NCI-H748 (cell line): ENCODE results near the gene ARHGAP23.

Experiments used
- DNase-seq: peaks from one replicate; lab custom pipeline; 2025; ENCODE audit not compliant: unreplicated experiment; lab: John Stamatoyannopoulos, UW

Gene ARHGAP23

GRCh38 chr17:38442548-38442947 lies 14.3 kb downstream of the ARHGAP23 start:
- DNase-seq = no peak

DNA sequence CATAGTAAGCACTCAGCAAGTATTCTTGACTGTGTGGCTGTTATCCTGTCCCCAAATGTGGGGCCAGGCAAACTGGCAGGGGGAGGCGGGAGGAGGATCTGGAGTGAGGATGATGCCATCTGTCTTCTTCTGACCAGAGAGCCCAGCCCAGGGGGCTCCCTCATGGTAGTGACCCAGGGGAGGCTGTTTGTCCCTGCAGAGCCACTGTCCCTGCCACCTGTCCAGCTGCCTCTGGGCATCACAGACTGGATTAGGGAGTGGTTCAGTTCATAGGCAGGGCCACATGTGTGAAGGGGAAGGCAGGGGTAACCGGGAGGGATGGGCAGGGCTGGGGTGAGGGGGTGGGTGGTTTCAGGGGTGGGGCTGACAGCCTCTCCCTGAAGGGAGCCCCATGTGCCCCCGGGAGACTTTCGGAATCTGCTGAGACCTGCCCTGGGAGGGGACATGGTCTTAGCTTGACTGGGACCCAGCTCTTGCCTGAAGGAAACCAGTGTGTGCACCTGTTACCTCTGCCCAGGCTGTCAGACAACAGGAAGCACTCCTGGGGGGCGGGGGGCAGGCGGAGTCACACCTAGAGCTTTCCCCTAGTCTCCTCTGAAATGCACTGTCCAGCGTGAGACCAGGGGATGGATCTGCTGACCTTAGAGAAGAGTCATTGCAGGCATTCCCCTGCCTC lies 15.2 kb downstream of the ARHGAP23 start:
- no peak for DNase-seq

- peak; percentile 79 for DNase-seq
These were observed 15.9 kb downstream of the ARHGAP23 start for GRCh38 chr17:38444151-38444550.

GRCh38 chr17:38447502-38448085 lies 19.3 kb downstream of the ARHGAP23 start:
- DNase-seq = peak; percentile 37

- no peak for DNase-seq
These were observed 20.0 kb downstream of the ARHGAP23 start for GRCh38 chr17:38448208-38448771.

GRCh38 chr17:38449364-38449763 lies 21.1 kb downstream of the ARHGAP23 start:
- no peak for DNase-seq

DNA sequence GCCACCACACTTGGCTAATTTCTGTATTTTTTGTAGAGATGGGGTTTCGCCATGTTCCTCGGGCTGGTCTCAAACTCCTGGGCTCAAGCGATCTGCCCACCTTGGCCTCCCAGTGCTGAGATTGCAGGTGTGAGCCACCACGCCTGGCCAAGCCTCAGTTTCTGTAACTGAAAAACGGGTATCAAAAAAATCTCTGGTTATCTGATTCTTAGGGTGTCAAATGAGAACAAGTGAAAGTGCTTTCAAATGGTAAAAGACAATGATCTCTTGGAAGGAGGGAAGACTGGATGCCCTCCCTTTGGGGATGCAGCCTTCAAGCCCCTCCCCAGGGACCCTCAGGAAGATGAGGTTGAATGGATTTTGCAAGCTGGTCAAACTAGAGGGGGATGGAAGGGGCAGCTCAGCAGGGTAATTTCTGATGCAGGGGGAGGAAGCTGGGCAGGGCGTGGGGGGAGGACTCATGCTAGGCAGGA lies 22.3 kb downstream of the ARHGAP23 start:
- no peak for DNase-seq

GRCh38 chr17:38451030-38451839 lies 23.0 kb downstream of the ARHGAP23 start:
- DNase-seq = no peak

DNA sequence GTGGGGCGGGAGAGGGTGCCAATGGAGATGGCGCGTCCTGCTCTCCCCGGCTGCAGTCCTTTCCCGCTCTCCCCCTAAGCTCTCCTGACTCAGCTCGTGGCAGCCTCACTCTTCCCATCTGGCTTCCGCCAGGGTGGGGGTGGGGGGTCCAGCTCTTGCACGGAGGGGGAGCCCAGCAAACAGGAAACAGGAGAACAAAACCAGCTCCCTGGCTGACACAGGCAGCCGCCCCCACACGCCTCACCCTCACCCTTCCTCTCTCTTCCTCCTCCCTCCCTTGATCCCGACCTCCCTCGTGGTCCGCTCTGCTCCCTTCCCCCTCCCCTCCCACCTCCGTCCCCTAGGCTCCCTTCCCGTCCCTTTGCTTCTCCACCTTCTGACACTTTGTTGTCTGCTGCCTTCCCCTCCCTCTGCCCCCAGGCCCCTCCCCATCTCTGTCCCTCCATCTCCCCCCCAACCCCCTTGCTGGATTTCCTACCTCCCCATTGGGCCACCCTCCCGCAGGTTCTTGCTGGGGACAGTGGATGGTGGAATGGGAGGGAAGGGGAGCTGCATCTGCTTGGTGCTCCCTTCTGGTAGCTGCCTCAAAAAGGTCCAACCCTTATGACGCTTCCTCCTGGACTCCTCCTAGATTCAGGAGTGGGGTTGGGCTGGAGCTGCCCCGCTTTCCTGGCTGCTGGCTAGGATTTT lies 23.7 kb downstream of the ARHGAP23 start:
- DNase-seq = no peak

GRCh38 chr17:38452719-38453118 lies 24.5 kb downstream of the ARHGAP23 start:
- no peak for DNase-seq

- no peak for DNase-seq
These were observed 25.7 kb downstream of the ARHGAP23 start for GRCh38 chr17:38453951-38454421.

- no peak for DNase-seq
These were observed 26.3 kb downstream of the ARHGAP23 start for GRCh38 chr17:38454532-38454931.

DNA sequence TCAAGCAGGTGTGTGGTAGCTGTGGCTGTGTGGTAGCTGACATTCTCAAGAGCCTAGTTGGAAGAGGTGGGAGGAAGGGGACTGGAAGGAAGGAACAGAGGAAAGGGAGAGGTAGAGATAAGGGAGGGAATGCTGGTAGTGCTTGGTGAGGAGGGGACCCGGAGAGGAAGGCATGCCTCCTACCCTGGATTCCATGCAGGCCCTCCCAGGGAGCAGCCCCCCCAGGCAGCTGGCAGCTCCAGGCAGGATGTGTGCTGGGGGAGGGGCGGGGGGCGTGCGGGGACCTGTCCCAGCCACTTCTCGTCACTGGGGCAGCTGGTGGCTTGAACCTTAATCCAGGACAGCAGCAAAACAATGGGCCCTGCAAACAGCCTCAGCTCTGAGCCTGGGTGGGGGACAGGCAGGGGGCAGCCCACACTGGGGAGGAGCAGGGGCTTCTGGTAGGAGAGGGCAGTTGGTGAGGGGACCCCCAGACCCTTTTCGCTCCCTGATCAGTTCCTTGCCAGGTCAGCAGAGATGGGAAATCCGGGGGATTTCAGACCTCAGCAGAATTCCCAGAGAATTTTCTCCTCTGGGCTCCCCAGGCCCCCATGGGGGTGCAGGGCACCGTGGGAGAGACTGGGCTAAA lies 27.1 kb downstream of the ARHGAP23 start:
- DNase-seq = no peak

- no peak for DNase-seq
These were observed 28.0 kb downstream of the ARHGAP23 start for GRCh38 chr17:38456031-38456815.

GRCh38 chr17:38457577-38458371 lies 29.5 kb downstream of the ARHGAP23 start:
- DNase-seq = no peak

- no peak for DNase-seq
These were observed 30.3 kb downstream of the ARHGAP23 start for GRCh38 chr17:38458521-38458920.

DNA sequence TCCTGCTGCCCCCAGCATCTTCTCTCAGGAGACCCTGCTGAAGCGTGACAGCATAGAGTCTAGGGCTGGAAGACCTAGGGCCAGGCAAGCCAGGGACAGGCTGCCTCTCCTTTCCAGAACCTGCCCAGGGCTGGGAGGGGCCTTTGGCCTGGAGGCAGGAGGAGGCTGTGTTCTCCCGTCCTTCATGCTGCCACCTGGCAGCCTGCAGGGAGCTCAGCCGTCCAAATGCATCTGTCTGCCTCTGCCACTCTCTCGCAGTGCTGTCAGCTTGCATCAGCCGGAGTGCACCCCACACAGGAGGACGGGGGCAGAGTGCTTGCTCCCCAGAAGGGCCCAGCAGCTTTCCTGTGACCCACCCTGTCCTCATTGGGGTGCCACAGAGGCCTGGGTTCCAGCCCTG lies 31.3 kb downstream of the ARHGAP23 start:
- no peak for DNase-seq

DNA sequence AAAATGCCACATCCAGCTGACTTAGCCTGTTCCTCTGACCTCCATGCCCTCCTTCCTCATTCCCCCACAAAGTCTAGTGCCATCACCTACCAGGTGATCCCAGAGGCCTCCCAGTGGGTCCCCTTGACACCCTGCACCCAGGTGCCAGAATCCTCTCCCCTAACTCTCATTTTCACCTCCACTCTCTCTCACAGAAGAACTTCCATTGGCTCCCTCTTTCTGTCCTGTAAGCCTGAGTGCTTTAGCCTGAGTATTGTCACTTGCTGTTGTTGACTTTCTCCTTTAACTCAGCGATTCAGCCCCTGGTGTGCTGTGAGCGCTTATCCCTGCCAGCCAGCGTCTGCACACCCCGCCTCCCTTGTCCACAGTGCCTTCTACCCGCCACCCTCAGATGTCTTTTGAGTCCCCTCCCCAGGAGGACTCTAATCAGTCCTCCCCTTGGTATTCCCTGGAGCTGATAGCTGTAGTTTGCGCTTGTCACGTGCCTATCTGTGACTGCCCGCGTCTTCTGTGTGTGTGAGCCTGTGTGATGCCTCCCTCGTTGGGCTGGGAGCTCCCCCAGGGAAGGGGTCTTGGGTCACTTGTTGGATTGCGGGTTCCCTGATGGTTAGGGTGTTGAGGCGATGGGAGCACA lies 31.9 kb downstream of the ARHGAP23 start:
- DNase-seq = no peak
